HEK293T (cell line): ENCODE results near the gene NHS.

Source experiments
- CTCF ChIA-PET: fragments of 350-600 bp; formaldehyde crosslinking; extraction: SDS; loops from one replicate; lab custom pipeline; 2021; ENCODE audit warnings: antibody characterized with exemption, inconsistent platforms; lab: Yijun Ruan, JAX
- POLR2A ChIA-PET: fragments of 350-600 bp; formaldehyde crosslinking; extraction: SDS; loops from one replicate; lab custom pipeline; 2020; ENCODE audit warnings: antibody characterized with exemption, inconsistent platforms; lab: Yijun Ruan, JAX
- DNase-seq: peaks from one replicate; pipeline ENCODE4 v3.0.0; 2012; ENCODE audit warnings: mixed read lengths; ENCODE audit errors: extremely low spot score
- ARNT ChIP-seq: fragments of 450-650 bp; IDR thresholded peaks from 2 replicates; pipeline ENCODE4 v1.6.1; 2017; ENCODE audit warnings: mild to moderate bottlenecking
- BHLHE40 ChIP-seq: fragments of 450-650 bp; IDR thresholded peaks from 2 replicates; pipeline ENCODE4 v1.6.1; 2016; ENCODE audit warnings: mild to moderate bottlenecking, moderate library complexity, borderline replicate concordance
- CTBP1 ChIP-seq: fragments of 450-650 bp; IDR thresholded peaks from 2 replicates; pipeline ENCODE4 v1.6.1; 2016; ENCODE audit warnings: borderline replicate concordance
- ELF4 ChIP-seq: fragments of 450-650 bp; IDR thresholded peaks from 2 replicates; pipeline ENCODE4 v1.6.1; 2017; ENCODE audit warnings: antibody characterized with exemption
- FOXA1 ChIP-seq: fragments of 450-650 bp; IDR thresholded peaks from 2 replicates; pipeline ENCODE4 v1.6.1; 2016; ENCODE audit warnings: mild to moderate bottlenecking
- FOXK2 ChIP-seq: fragments of 450-650 bp; IDR thresholded peaks from 2 replicates; pipeline ENCODE4 v1.6.1; 2016; ENCODE audit warnings: mild to moderate bottlenecking
- FOXM1 ChIP-seq: fragments of 450-650 bp; IDR thresholded peaks from 2 replicates; pipeline ENCODE4 v1.6.1; 2017; ENCODE audit warnings: mild to moderate bottlenecking, borderline replicate concordance
- HDGF ChIP-seq: fragments of 450-650 bp; IDR thresholded peaks from 2 replicates; pipeline ENCODE4 v1.6.1; 2017; ENCODE audit warnings: antibody characterized with exemption, borderline replicate concordance
- L3MBTL2 ChIP-seq: fragments of 450-650 bp; conservative IDR thresholded peaks from 2 replicates; pipeline ENCODE4 v1.6.1; 2016; ENCODE audit warnings: mild to moderate bottlenecking
- LEF1 ChIP-seq: fragments of 450-650 bp; IDR thresholded peaks from 2 replicates; pipeline ENCODE4 v1.6.1; 2017; ENCODE audit warnings: mild to moderate bottlenecking, borderline replicate concordance
- NFRKB ChIP-seq: fragments of 450-650 bp; IDR thresholded peaks from 2 replicates; pipeline ENCODE4 v1.6.1; 2016; ENCODE audit warnings: mild to moderate bottlenecking, moderate library complexity
- SP1 ChIP-seq: fragments of 450-650 bp; IDR thresholded peaks from 2 replicates; pipeline ENCODE4 v1.6.1; 2017
- SUZ12 ChIP-seq: fragments of 450-650 bp; IDR thresholded peaks from 2 replicates; pipeline ENCODE4 v1.6.1; 2016; ENCODE audit warnings: mild to moderate bottlenecking
- TARDBP ChIP-seq: fragments of 450-650 bp; IDR thresholded peaks from 2 replicates; pipeline ENCODE4 v1.6.1; 2016
- ZNF384 ChIP-seq: fragments of 450-650 bp; IDR thresholded peaks from 2 replicates; pipeline ENCODE4 v1.6.1; 2016
- TF ChIP-seq, protein P1 (sequence below): fragments of 450-650 bp; IDR thresholded peaks from 2 replicates; pipeline ENCODE4 v1.6.1; 2016

The NHS gene

DNA sequence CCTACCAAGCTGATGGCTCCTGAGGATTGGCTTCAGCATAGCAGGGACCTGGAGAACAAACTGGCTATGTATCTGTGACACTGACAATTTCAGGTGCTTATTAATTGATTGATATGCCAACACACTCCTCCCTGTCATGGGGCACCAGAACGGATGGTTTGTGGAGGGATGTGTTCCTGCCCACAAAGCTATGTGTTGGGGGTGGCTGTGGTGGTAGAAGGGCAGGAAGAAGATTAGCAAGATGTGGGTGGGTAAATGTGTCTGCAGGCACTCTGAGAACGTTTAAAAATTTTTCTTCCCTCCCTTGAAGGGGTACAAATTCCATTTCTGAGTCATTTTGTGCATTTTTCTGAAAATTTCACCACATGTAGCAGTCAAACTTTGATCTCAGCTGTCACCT lies 307.3 kb downstream of the NHS start:
- DNase-seq = no peak
- ChIA-PET CTCF (no interaction called here), POLR2A (no interaction called here)
- no peak for TF ChIP-seq ZNF384
- TF ChIP-seq LEF1 = no peak
- TF ChIP-seq, protein P1, sequence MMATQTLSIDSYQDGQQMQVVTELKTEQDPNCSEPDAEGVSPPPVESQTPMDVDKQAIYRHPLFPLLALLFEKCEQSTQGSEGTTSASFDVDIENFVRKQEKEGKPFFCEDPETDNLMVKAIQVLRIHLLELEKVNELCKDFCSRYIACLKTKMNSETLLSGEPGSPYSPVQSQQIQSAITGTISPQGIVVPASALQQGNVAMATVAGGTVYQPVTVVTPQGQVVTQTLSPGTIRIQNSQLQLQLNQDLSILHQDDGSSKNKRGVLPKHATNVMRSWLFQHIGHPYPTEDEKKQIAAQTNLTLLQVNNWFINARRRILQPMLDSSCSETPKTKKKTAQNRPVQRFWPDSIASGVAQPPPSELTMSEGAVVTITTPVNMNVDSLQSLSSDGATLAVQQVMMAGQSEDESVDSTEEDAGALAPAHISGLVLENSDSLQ = no peak

- ChIA-PET CTCF (no interaction called here), POLR2A (no interaction called here)
- no peak for DNase-seq
- TF ChIP-seq SP1 = no peak
Observed at GRCh38 chrX:17685026-17685425, 310.0 kb downstream of the NHS start.

GRCh38 chrX:17687648-17688047 lies 312.6 kb downstream of the NHS start:
- ChIA-PET CTCF (no interaction called here), POLR2A (no interaction called here)
- no peak for DNase-seq
- TF ChIP-seq LEF1 (no peak), TARDBP (no peak), SP1 (no peak), ZNF384 (no peak), FOXK2 (no peak), ELF4 (no peak), BHLHE40 (no peak), ARNT (no peak), SUZ12 (no peak), CTBP1 (no peak), L3MBTL2 (no peak), HDGF (no peak), FOXM1 (no peak), FOXA1 (no peak), NFRKB (no peak)
- TF ChIP-seq, protein P1 = no peak

- ChIA-PET CTCF (interaction anchor here (0.5 kb wide), 1 partner anchor 51 kb away, joined by 3 read pairs; no protein-coding TSS in a partner anchor), POLR2A (no interaction called here)
- peak; percentile 43; the same call in 1 of the 2 replicates for TF ChIP-seq ZNF384
- TF ChIP-seq LEF1 = no peak
- DNase-seq = peak; percentile 59
Observed at GRCh38 chrX:17689971-17690409, 315.0 kb downstream of the NHS start.

DNA sequence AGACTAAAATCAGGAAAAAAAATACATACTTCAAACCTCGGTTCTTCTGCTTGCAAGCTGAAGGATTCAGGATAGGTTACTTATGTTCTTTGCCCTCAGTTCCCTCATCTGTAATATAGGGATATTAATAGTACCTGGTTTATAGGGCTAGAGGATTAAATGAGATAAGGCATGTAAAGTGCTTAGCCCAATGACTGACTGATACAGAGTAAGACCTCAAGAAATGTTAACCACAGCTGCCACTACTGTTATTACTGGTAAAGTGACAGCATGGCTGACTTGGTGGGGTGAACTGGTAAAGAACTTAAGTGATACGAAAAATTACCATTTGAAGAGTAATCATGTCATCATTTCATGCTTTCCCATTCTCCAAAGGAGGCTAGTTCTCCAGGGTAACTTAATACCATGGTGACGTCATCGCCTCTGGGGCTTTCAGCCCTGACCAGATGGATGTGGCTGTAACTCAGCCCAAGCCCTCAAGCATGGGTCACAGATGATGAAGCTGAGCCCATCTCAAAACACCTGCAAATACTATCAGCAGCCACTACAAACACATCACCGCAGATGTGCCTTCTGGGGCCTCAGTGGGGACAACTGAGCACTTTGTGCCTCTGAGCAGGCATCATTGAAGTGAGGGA lies 317.8 kb downstream of the NHS start:
- CTCF ChIA-PET = interaction anchor here (1.3 kb wide), 1 partner anchor 84 kb away, joined by 5 read pairs; no protein-coding TSS in a partner anchor
- no peak for TF ChIP-seq LEF1
- TF ChIP-seq, protein P1 = no peak
- TF ChIP-seq TARDBP = no peak
- TF ChIP-seq ARNT = no peak
- no peak for TF ChIP-seq CTBP1
- TF ChIP-seq FOXK2 = no peak
- TF ChIP-seq ZNF384 = no peak
- no peak for TF ChIP-seq SP1
- no peak for TF ChIP-seq SUZ12
- no peak for TF ChIP-seq FOXA1
- no peak for TF ChIP-seq NFRKB
- TF ChIP-seq FOXM1 = no peak
- TF ChIP-seq BHLHE40 = no peak
- no peak for TF ChIP-seq L3MBTL2
- TF ChIP-seq HDGF = no peak
- no peak for TF ChIP-seq ELF4
- DNase-seq = peak; percentile 60

DNA sequence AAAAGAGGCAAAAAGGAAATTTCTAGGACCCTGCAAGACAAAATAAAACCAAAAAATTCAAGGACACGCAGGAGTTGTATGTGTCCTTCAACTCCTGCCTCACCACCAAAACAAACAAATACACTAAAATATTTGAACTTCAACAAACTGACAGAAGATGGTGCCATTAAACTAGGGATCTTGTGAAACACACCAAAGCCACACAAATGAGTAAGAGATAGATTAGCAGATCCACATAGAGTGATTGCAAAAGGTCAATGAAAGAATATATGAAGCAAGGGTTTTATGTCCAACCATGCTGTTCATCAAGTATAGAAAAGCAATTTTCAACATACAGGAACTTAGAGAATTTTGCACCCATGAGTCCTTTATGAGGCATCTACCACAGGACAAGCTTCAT lies 322.2 kb downstream of the NHS start:
- no peak for TF ChIP-seq ELF4
- DNase-seq = no peak
- ChIA-PET POLR2A (no interaction called here), CTCF (no interaction called here)

More for the DNA sequence above, 317.8 kb downstream of the NHS start:
- POLR2A ChIA-PET = no interaction called here

GRCh38 chrX:17700976-17701375 lies 326.0 kb downstream of the NHS start:
- POLR2A ChIA-PET = no interaction called here
- CTCF ChIA-PET = no interaction called here
- TF ChIP-seq FOXK2 (no peak), LEF1 (no peak), FOXA1 (no peak), FOXM1 (no peak), ZNF384 (no peak), CTBP1 (no peak), L3MBTL2 (no peak), SP1 (no peak), TARDBP (no peak), ELF4 (no peak), ARNT (no peak), SUZ12 (no peak), NFRKB (no peak), HDGF (no peak), BHLHE40 (no peak)
- TF ChIP-seq, protein P1 = no peak

More at GRCh38 chrX:17700976-17701375, 326.0 kb downstream of the NHS start:
- DNase-seq = no peak
